ENCODE data around the gene FHL3. TPM values are rescaled to one million over a fixed set of nuclear protein-coding genes. Genes with fewer than 3 reads are reported as not detected.

FHL3 gene
- total and polyA plus RNA-seq, 9 of the 15 experiments (the other 6 are each of a cell fraction or from before 2014, with no cell fraction given): 6.1 to 144 (median 34.1) TPM

DNA sequence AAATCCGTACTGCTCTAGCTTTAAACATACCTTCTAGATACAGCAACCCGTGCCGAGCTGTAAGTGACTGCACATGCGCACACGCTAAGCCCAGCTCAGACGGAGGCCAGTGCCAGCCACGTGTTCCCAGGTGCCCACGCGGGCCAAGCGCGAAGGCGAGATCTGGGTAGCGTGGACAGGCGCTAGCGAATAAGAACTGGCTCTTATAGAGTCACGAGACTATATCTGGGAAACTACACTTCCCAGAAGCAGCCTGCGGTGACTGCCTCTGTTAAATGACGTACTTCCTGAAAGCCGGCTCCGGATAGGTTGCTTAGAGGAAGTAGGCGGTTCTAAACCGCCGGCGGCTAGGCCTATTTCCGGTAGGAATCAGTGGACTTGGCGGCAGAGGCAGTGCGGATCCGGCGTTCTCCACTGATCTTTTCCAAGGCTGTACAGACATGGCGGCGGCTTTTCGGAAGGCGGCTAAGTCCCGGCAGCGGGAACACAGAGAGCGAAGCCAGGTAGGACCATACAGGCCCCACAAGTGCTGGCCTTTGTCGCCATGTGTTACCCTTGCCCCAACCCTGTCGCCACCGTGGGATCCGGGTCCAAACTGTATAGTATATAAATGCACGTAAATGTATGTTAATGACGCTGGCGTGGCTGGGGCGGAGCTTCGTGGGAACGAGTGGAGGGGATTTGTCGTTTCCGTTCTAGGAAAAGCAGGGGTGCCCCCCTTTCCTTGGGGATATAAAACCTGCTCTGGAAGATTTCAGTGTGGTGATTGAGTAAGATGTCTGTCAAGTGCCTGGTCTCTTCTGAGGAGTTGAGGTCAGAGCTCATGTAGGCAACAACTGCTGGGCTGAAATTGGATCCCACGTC is 7.3 kb upstream of the FHL3 start, which contains the start of gene UTP11 (continued):
- TF ChIP-seq FOXM1 (IDR thresholded peaks at IDR 0.05; ENCODE audit: low read depth) (no peak), FOXM1 (CRISPR knock-in tag; IDR thresholded peaks at IDR 0.05; ENCODE audit: low read depth) (peak; percentile 91; the same call in 1 of the 2 replicates), ESRRB (CRISPR knock-in tag; IDR thresholded peaks at IDR 0.05; ENCODE audit: borderline replicate concordance) (no peak), SNRNP70 (optimal IDR thresholded peaks at IDR 0.05; ENCODE audit: low read depth, low read length) (no peak), ZFP30 (CRISPR knock-in tag; IDR thresholded peaks at IDR 0.05; ENCODE audit: borderline replicate concordance) (no peak), ZNF316 (IDR thresholded peaks at IDR 0.05) (no peak), RREB1 (CRISPR knock-in tag; IDR thresholded peaks at IDR 0.05) (peak; percentile 98), HDAC1 (IDR thresholded peaks at IDR 0.05) (peak in 1 of 2 experiments; percentile 82; a peak in 2 of 4 replicates), OTX1 (CRISPR knock-in tag; IDR thresholded peaks at IDR 0.05) (peak; percentile 93; the same call in 1 of the 2 replicates), PTRF (tag; IDR thresholded peaks at IDR 0.05) (peak; percentile 84), POLR2A (conservative IDR thresholded peaks at IDR 0.05) (peak; percentile 97), MIER1 (IDR thresholded peaks at IDR 0.05; ENCODE audit: low read depth) (no peak), MEIS2 (IDR thresholded peaks at IDR 0.05; ENCODE audit: partially characterized antibody) (peak; percentile 15), STAG1 (CRISPR knock-in tag; IDR thresholded peaks at IDR 0.05; ENCODE audit: borderline replicate concordance) (peak; percentile 56), ZNF695 (CRISPR knock-in tag; IDR thresholded peaks at IDR 0.05) (peak; percentile 93), ZNF583 (CRISPR knock-in tag; IDR thresholded peaks at IDR 0.05) (peak; percentile 97)
- TF ChIP-seq, protein P1, sequence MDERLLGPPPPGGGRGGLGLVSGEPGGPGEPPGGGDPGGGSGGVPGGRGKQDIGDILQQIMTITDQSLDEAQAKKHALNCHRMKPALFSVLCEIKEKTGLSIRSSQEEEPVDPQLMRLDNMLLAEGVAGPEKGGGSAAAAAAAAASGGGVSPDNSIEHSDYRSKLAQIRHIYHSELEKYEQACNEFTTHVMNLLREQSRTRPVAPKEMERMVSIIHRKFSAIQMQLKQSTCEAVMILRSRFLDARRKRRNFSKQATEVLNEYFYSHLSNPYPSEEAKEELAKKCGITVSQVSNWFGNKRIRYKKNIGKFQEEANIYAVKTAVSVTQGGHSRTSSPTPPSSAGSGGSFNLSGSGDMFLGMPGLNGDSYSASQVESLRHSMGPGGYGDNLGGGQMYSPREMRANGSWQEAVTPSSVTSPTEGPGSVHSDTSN (CRISPR knock-in tag; IDR thresholded peaks at IDR 0.05; ENCODE audit: low read depth): no peak
- TF ChIP-seq, protein P1 (tag; conservative IDR thresholded peaks at IDR 0.05; ENCODE audit: low read depth): 0 out of 2 replicates have a peak, but pooled peaks have one; percentile 24
- TF ChIP-seq, protein P2, sequence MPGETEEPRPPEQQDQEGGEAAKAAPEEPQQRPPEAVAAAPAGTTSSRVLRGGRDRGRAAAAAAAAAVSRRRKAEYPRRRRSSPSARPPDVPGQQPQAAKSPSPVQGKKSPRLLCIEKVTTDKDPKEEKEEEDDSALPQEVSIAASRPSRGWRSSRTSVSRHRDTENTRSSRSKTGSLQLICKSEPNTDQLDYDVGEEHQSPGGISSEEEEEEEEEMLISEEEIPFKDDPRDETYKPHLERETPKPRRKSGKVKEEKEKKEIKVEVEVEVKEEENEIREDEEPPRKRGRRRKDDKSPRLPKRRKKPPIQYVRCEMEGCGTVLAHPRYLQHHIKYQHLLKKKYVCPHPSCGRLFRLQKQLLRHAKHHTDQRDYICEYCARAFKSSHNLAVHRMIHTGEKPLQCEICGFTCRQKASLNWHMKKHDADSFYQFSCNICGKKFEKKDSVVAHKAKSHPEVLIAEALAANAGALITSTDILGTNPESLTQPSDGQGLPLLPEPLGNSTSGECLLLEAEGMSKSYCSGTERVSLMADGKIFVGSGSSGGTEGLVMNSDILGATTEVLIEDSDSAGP (CRISPR knock-in tag; IDR thresholded peaks at IDR 0.05): peak; percentile 84
